Mucosa of gallbladder (tissue), 1 donor: ENCODE results near the gene POPDC3. TPM values are rescaled to one million over a fixed set of nuclear protein-coding genes. Genes with fewer than 3 reads are reported as not detected.

ENCODE experiments used
- DNase-seq: peaks from one replicate; pipeline ENCODE4 v3.0.0-alpha.2; 2020; ENCODE audit warnings: low spot score
- total RNA-seq: library from RNA; stranded (reverse); gene quantifications from one replicate; pipeline ENCODE4 v1.2.1, GENCODE V29; 2021
- donor health status: DM: no; HTN: no; CAD: no.

The POPDC3 gene
- total RNA-seq, 1 donor from 2014 or later = 0.26 TPM

DNA sequence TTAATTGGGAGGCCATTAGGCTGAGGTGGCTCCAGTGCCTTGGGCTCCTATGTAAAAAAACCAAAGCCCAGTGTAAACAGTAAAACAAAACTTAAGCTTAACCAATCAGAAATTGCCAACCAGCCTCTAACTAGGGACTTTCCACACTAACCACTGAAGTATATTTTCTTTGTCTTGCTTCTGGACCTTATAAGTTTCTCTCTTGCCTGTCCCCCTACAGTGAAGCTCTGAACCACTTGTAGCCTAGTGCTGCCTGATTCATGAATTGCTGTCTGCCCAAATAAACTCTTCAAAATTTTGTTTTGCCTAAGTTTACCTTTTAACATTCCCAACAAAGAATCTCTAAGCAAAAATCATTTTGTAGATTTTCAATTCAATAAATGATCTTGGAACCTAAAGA lies 28.2 kb downstream of the POPDC3 start:
- no peak for DNase-seq

DNA sequence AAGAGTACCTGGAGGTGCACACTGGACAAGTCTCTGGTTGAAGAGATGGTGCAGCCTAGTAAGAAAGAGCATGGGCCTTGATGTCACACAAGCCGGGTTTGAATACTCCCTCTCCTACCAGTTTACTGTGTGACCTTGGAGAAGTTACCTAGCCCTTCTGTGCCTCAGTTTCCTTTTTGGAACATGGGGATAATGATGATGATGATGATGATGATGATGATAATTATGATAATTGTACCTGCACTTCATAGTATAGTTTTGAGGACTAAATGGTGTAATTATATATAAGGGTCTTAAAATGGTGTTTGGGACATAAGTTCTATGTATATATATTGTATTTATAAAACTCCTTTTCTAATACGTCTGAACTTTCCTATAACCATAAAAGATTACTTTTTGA lies 41.7 kb downstream of the POPDC3 start:
- DNase-seq = no peak

DNA sequence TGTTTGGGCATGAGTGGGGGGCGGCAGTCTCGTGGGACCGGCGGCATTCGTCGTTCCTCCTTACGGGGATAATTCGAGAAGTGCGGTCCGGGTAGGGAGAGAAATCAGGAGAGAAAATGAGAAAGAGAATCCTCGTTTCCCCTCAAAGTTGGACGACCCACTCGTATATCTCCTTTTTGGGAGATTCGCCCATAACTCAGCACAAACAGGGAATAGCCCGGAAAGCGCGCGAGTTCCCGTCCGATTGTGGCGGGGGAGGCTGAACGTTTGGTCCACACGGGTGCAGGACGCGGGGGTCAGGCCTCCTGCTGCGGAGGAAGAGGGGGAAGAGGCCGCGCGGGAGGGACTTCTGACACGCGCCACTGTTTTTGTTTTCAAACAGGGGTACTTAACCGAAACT lies 42.4 kb downstream of the POPDC3 start:
- no peak for DNase-seq

DNA sequence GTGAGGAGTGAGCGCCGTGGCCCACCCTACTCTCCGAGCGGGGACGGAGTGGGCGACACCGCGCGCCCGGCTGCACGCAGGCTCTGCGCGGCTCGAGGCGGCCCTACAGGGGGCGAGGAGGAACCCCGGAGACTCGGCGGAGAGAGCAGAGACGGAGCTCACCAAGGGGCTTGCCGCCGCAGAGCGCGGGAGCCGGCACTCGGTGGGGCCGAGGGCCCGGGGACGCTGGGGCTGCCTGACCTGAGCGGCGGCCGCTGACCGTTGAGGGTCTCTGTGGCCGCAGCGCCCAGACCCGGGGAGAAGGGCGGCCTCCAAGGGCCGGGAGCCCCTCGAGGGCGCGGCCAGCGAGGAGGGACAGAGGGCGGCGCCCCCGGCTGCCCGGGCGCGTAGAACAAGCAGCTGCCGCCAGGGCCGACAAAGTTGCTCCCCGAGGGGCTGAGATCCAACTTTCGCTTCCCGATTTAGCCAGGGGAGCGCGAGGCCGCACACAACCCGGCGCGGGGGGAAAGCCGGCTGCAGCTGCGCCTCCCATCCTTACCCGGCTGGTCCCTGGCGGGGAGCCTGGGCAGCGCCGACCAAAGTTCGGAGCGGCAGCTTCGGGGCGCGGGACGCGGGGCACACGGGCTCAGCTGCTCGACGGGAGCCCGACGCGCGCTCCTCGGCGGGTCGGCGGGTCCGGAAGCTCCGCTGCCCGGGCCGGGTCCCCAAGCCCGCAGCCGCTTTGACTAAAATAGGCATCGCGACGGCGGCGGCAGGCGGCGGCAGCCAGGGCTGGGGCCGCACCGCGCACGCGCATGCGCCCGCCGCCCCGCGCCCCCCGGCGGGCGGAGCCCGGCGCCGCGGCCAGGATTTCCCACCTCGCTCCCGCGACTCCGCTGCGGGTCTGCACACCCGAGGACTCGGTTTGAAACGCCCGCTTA lies 43.1 kb downstream of the POPDC3 start:
- DNase-seq = peak; percentile 34

DNA sequence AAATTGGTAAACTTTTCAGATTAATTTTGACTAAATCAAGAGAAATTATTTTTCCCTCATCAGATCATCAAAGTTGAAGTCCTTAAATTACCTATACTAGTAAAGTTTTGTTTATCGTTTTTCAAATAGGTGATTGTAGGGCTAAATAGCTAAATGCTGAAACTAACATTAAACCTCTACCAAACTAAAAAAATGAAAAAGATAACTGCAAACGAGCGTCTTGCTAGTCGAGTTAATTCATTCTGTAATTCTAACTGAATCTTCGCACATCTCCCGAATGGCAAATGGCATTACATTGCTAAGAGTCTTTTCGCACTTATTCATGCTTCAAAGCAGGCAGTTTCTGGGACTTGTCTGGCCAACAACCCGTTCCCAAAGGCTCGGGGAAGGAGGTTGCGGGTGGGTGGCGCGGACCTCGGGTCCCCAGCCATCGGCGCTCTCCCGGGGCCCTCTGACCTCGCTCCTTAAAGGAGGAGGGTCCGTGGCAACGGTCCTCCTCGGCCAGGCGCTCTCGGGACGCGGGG lies 43.8 kb downstream of the POPDC3 start:
- no peak for DNase-seq

DNA sequence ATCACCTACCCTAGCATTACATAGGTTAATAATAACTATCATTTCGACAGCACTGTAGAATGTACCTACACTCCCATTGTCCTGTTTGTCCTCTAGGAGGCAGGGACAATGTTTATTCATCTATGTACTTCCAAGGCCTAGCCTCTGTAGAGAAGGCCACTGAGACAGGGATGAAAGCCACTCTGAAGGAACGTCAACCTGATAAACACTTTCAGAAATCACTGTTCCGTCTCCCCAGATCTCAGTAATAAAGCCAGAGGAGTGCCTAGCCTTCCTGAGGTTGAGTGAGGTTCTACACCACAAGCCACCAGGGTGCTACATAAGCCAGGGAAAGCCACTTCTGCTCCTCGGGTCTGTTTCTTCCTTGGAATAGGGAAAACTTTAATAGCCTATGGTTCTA lies 44.8 kb downstream of the POPDC3 start:
- no peak for DNase-seq

DNA sequence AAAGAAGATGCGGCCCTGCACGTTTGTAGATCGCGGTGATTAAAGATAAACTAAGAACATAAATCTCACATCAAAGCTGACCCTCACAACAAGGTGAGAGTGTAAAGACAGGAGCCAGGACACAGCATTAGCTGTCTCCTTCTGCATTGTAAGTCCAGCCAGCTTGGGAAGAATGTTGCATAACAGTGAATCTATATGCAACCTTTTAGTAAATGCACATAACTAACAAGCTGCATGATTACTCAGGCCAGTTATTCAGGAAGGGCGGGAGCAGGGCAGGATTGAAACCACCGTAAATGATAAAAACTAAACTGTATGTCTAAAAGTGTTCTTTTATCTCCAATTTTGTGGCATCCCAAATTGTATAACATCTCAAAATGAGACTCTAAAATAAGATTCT lies 57.1 kb downstream of the POPDC3 start:
- DNase-seq = no peak

DNA sequence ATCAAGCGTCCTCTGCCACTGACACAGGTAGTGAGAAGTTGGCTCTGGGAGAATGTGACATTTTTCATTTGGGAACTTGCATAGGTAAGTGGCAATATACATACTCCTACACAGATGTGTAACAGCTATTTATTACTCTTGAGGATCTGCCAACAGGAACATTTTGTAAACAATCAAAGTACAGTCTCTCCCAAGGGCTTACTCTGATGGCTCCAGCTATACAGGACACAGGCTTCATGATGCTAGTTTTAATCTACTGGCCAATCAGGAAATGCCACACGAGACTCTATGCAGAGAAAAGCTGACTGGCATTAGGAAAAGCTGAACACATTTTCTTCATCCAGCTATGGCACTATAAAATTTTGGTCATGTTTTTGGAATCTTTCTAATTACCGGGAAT lies 57.8 kb downstream of the POPDC3 start:
- DNase-seq = no peak

DNA sequence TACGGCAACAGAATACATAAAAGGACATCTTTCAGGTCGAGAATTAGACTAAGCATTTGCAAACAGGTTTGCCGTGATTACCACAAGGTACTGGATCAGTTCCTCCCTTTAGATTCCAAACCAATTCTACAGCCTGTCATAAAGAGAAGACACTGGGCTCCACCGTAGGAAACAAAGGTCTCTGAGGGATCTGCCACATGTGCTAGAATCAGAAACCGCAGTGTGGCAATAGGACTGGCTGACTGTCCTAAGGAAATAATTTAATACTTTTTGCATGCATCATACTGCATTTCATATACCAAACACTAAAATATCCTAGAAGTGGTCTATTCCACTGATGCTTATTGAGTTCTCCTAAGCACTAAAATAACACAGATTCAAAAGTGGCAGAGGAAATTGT lies 59.2 kb downstream of the POPDC3 start:
- DNase-seq = no peak

DNA sequence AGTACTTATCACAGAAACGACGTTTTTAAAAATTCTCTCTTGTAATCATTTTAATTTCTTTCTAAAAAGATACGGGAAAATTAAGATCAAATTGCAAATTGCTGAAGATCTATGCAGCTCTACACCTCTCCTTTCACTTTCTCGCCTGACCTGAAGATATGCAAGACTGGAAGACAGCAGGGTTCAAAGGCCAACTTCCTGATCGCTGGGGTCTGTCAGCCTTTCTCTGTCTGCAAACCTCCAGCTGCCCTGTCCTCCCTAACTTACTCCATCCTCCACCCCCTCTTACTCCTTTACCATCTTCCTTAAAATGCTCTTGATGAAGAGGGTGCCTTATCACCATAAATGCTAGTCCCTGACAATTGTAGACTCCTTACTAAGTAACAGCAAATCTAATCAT lies 63.7 kb downstream of the POPDC3 start:
- no peak for DNase-seq

DNA sequence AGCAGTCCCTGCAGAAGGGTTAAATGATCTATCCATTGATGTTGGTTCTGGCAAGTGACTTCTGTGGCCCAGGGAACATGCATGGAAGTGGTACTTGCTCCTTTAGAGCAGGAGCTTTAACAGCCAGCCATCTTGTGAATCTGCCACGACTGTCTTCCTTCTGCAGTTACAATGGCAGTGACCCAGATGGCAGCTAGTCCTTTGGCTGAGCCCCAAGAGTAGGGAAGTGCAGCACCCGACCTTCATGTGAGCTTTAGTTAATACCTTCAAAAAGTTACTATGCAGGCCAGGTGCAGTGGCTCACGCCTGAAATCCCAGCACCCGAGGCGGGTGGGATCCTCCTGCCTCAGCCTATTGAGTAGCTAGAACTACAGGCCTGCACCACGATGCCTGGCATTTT lies 66.4 kb downstream of the POPDC3 start:
- DNase-seq = no peak

DNA sequence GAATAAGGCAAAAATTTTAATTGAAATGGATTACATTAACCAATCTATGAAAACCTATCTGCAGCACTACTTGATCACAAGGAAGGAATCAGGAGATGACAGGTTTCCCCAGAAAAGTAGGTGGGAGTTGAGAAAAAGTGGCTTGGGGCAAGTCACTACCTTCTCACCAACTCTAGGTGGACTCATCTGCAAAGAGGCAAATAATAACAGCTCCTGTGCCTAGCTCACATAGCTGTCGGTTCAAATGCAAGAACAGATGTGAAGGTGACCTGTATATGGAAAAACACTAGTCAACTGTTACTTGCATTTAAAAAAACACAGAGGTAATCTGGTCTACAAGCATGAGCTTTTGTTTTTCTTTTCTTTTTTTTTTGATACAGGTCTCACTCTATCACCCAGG lies 67.2 kb downstream of the POPDC3 start:
- no peak for DNase-seq

DNA sequence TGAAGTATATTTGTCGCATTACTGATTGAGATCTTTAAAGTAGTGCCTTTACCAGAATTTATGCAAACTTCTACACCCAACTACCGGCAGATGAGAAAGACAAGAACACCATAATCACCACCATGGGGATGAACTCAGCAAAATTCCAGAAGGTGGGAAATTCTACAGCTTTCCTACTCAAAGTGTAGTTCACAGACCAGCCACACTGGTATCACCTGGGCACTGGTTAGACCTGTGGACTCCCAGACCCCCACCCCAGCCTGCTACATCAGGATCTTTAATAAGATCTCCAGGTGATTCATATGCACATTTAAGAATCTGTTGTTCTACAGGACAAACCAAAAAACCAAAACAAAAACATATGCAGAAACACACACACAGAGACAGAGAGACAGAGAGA lies 67.9 kb downstream of the POPDC3 start:
- DNase-seq = no peak

DNA sequence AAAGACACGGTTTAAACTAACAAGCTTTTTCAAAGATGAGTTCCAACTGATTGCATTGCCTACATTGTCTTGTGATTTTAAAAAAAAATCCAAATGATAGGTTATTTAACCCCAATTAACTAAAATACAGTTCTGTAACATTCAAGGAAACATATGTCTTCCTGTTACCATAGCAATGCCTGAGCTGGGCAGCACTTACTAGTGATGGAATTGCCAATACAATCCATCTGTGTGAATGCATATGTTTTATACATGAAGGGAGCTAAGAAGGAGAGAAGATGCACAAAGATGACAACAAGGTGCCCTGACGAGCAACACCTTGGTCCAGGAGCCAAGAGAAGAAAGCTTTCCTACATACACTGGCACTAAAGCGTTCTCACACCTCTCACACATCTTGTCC lies 68.7 kb downstream of the POPDC3 start:
- DNase-seq = no peak

DNA sequence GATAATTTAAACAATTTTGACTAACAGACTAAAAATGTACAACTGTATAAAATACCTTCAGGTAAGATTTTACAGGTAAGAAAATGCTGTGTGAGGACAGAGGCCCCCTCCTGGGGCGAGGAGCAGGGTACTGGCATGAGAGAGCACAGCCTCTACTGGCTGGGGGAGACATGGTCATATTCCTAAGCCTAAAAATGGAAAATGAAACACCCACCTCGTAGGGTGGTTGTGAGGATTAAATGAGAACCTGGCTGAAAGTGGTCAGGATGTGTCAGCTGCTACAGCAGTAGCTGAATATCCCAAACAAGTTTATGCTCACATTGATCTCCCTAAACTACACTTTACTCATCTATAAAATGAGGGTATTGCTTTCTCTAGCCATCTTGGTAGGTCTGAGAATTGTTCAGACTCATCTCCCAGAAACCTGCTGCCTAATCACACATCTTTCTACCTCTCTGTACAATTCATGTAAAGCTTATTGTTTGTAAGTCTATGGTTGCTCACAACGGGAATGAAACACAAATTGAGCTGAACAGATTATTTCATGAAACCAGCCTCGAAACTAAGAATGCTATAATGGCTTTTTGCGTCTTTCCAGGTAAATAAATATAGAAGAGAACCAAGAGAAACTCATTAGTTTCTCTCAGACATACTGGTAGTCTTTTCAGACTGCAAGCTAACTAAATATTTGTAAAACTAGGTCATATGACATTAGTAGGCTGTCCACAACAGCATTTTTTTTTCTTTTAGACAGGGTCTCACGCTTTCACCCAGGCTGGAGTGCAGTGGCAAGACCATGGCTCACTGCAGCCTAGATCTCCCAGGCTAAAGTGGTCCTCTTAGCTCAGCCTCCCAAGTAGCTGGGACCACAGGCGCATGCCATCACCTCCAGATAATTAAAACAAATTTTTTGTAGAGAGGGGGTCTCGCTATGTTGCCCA lies 69.6 kb downstream of the POPDC3 start:
- no peak for DNase-seq

DNA sequence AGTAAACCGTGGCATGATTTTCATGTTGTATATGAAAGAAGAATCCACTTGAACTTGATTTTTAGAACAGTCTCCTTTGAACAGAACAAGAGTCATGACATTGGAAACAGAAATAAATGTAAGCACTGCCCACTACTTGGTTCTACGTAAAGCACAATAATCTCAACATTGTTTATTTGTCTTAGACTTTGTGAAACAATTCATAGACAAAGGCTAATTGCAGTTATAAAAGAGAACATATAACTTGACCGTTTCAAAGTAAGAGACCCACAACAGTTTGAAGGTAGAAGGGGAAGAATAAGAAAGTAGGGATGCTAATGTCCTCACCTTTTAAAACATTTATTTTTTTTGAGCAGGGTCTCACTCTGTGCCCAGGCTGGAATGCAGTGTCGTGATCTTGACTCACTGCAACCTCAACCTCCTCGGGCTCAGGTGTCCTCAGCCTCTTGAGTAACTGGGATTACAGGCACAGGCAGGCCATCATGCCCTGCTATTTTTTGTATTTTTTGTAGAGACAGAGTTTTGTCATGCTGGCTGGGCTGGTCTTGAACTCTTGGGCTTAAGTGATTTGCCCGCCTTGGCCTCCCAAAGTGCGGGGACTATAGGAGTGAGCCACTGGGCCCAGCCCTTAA lies 71.1 kb downstream of the POPDC3 start:
- no peak for DNase-seq

Other genes with a start within 250 kb of the POPDC3 start
- 0.14 TPM for gene LIN28B, start 222.9 kb downstream of the POPDC3 start, total RNA-seq
- gene PREP, start 223.1 kb upstream of the POPDC3 start, total RNA-seq = 22.1 TPM